SK-N-SH (cell line): ENCODE measurements around the gene DDIT4. TPM values are rescaled to one million over a fixed set of nuclear protein-coding genes. Genes with fewer than 3 reads are reported as not detected.

Experiments
- CTCF ChIA-PET: fragments of 300-600, 350-600 bp; formaldehyde crosslinking; extraction: SDS; loops from one replicate; lab custom pipeline; 2021; lab: Yijun Ruan, JAX
- POLR2A ChIA-PET: fragments of 350-600 bp; sonication (Branson Sonifier 250); formaldehyde crosslinking; extraction: SDS; loops from one replicate; lab custom pipeline; 2020; ENCODE audit warnings: antibody characterized with exemption, inconsistent platforms; lab: Yijun Ruan, JAX
- DNase-seq: peaks from one replicate; pipeline ENCODE4 v3.0.0; 2012
- H2AFZ ChIP-seq: fragments of 200-600 bp; sonication (generic); 2 replicates; pipeline ENCODE4 v1.8.1; 2016; ENCODE audit warnings: antibody characterized with exemption, mild to moderate bottlenecking, low read depth
- H3F3A ChIP-seq: fragments of 200-600 bp; sonication (generic); replicated peaks from 2 replicates; pipeline ENCODE3; 2016; ENCODE audit warnings: antibody characterized with exemption, mild to moderate bottlenecking; ENCODE audit not compliant: insufficient read depth
- H3K27ac ChIP-seq, 2 experiments: fragments of 200-500 bp in 1 of 2; fragments of 200-600 bp in 1 of 2; sonication (Bioruptor generic) in 1 of 2; sonication (generic), shearing (Covaris generic) in 1 of 2; 2 replicates each; pipeline versions ENCODE4 v1.5.1 to v1.6.1; 2014 to 2016; ENCODE audit warnings: low read depth in 2 of 2, inconsistent platforms in 1 of 2, low read length in 1 of 2, mild to moderate bottlenecking in 1 of 2, mixed read lengths in 1 of 2
- H3K27me3 ChIP-seq: fragments of 200-600 bp; sonication (generic), shearing (Covaris generic); 2 replicates; pipeline ENCODE4 v1.6.1; 2016; ENCODE audit warnings: mixed run types; ENCODE audit not compliant: insufficient read depth
- H3K36me3 ChIP-seq, 2 experiments: fragments of 200-500 bp in 1 of 2; fragments of 200-600 bp in 1 of 2; sonication (Bioruptor generic) in 1 of 2; sonication (generic) in 1 of 2; replicated peaks in 1 of 2; 2 replicates each; pipeline versions ENCODE3 to v1.5.1; 2014 to 2016; ENCODE audit warnings: low read length in 1 of 2, mild to moderate bottlenecking in 1 of 2; ENCODE audit not compliant: insufficient read depth in 2 of 2, control insufficient read depth in 1 of 2
- H3K4me1 ChIP-seq, 2 experiments: fragments of 200-500 bp in 1 of 2; fragments of 200-600 bp in 1 of 2; sonication (Bioruptor generic) in 1 of 2; sonication (generic), shearing (Covaris generic) in 1 of 2; 2 replicates each; pipeline versions ENCODE4 v1.5.1 to v1.6.1; 2014 to 2016; ENCODE audit warnings: low read depth in 1 of 2, low read length in 1 of 2, mixed run types in 1 of 2; ENCODE audit not compliant: insufficient read depth in 2 of 2, control insufficient read depth in 1 of 2
- H3K4me2 ChIP-seq: fragments of 200-600 bp; sonication (generic), shearing (Covaris generic); 2 replicates; pipeline ENCODE4 v1.6.1; 2017; ENCODE audit warnings: mixed run types
- H3K4me3 ChIP-seq, 2 experiments: fragments of 200-500 bp in 1 of 2; fragments of 200-600 bp in 1 of 2; sonication (Bioruptor generic) in 1 of 2; sonication (generic), shearing (Covaris generic) in 1 of 2; 2 replicates each; pipeline versions ENCODE4 v1.5.1 to v1.8.1; 2014 to 2016; ENCODE audit warnings: low read depth in 2 of 2, inconsistent platforms in 1 of 2, low read length in 1 of 2, mild to moderate bottlenecking in 1 of 2, mixed read lengths in 1 of 2, moderate library complexity in 1 of 2
- H3K79me2 ChIP-seq: fragments of 200-600 bp; sonication (generic); 2 replicates; pipeline ENCODE4 v1.8.1; 2017; ENCODE audit warnings: mild to moderate bottlenecking; ENCODE audit not compliant: insufficient read depth
- H3K9ac ChIP-seq: fragments of 200-600 bp; sonication (generic); 2 replicates; pipeline ENCODE4 v1.6.1; 2017; ENCODE audit warnings: mixed run types
- H3K9me2 ChIP-seq: fragments of 200-600 bp; sonication (generic); 2 replicates; pipeline ENCODE4 v1.6.1; 2017; ENCODE audit warnings: mixed run types
- H3K9me3 ChIP-seq: fragments of 200-600 bp; sonication (generic); 2 replicates; pipeline ENCODE4 v1.6.1; 2017; ENCODE audit warnings: mixed run types, mild to moderate bottlenecking, moderate library complexity
- H4K20me1 ChIP-seq: fragments of 200-600 bp; sonication (generic); 2 replicates; pipeline ENCODE4 v1.6.1; 2017; ENCODE audit warnings: mild to moderate bottlenecking, mixed run types; ENCODE audit not compliant: insufficient read depth
- EP300 ChIP-seq, 2 experiments: IDR thresholded peaks; 2 replicates each; pipeline versions ENCODE4 v1.4.0 to v1.6.1; 2012; ENCODE audit warnings: borderline replicate concordance in 1 of 2, low read depth in 1 of 2, low read length in 1 of 2
- FOSL2 ChIP-seq: IDR thresholded peaks from 2 replicates; pipeline ENCODE4 v1.4.0; 2012; ENCODE audit warnings: low read depth, mild to moderate bottlenecking, moderate library complexity, borderline replicate concordance
- FOXJ3 ChIP-seq: sonication (generic); formaldehyde crosslinking; IDR thresholded peaks from 2 replicates; pipeline ENCODE4 v1.5.1; 2020; ENCODE audit warnings: mild to moderate bottlenecking, missing genetic modification reagents
- FOXM1 ChIP-seq: IDR thresholded peaks from 2 replicates; pipeline ENCODE4 v1.4.0; 2012; ENCODE audit warnings: low read depth, mild to moderate bottlenecking
- GABPA ChIP-seq: IDR thresholded peaks from 2 replicates; pipeline ENCODE4 v1.4.0; 2012; ENCODE audit warnings: low read depth, mild to moderate bottlenecking
- NFIC ChIP-seq: IDR thresholded peaks from 2 replicates; pipeline ENCODE4 v1.4.0; 2012; ENCODE audit warnings: borderline replicate concordance
- NRF1 ChIP-seq: IDR thresholded peaks from 2 replicates; pipeline ENCODE4 v1.6.1; 2012; ENCODE audit warnings: low read depth, mild to moderate bottlenecking, low read length
- PBX3 ChIP-seq: IDR thresholded peaks from 2 replicates; pipeline ENCODE4; 2012
- RFX5 ChIP-seq: IDR thresholded peaks from 2 replicates; pipeline ENCODE4 v1.6.1; 2012; ENCODE audit warnings: mild to moderate bottlenecking, improper control_type of control experiment, low read length
- SMC3 ChIP-seq: IDR thresholded peaks from 2 replicates; pipeline ENCODE4 v1.6.1; 2012; ENCODE audit warnings: low read depth, low read length, improper control_type of control experiment
- TEAD4 ChIP-seq: IDR thresholded peaks from 2 replicates; pipeline ENCODE4 v1.4.0; 2012; ENCODE audit warnings: mild to moderate bottlenecking, borderline replicate concordance; ENCODE audit not compliant: insufficient read depth
- YY1 ChIP-seq: IDR thresholded peaks from 2 replicates; pipeline ENCODE4 v1.4.0; 2012; ENCODE audit warnings: low read depth, mild to moderate bottlenecking
- WGBS: methylation state at CpG from one replicate; pipeline ENCODE4 v1.1.6; 2017; ENCODE audit warnings: low lambda C conversion rate; 5-methylcytosine and 5-hydroxymethylcytosine counted together
- polyA plus RNA-seq, 3 experiments: library from polyadenylated mRNA; depleted of rRNA; stranded (reverse); fragments of >200 nt; gene quantifications; 2 replicates each; pipeline ENCODE4 v1.2.3, GENCODE V29; 2012
- TF ChIP-seq, protein P1 (sequence below): IDR thresholded peaks from 2 replicates; pipeline ENCODE4 v1.4.0; 2012; ENCODE audit warnings: low read depth, borderline replicate concordance
- TF ChIP-seq, protein P2 (sequence below): fragments of 150-350 bp; IDR thresholded peaks from 2 replicates; pipeline ENCODE4 v1.6.1; 2016; ENCODE audit warnings: mild to moderate bottlenecking, low read depth, low read length

DDIT4 gene
- polyA plus RNA-seq, 1 of the 3 experiments (the other 2 are of a cell fraction): 24.9 TPM

DNA sequence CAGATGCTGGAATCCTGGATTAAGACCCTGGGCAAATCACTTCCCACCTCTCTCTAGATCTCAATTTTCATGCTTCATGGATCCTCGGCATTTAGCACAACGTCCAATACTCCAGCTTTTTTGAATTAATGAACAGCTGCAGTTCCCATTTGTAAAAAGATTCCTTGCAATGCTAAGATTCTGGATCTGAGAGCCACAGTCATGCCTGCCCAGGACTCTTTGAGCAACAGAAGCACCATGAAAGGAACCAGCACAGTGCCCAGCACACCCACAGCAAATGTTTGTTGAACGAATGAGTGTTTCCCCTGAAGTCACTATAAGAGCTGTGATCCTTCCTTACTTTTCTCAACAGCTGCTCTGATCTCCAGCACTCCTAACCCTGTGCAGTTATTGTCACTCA is 20.8 kb upstream of the DDIT4 start:
- no peak overlapping the region for H3K4me3 ChIP-seq
- POLR2A ChIA-PET: interaction anchor here (0.6 to 8.8 kb wide), 2 partner anchors 21 to 25 kb away, joined by 3 to 174 read pairs; partner anchors contain the start of gene DDIT4
- CTCF ChIA-PET: interaction anchor here (1.0 to 2.1 kb wide), 5 partner anchors 9 to 82 kb away, joined by 3 to 5 read pairs (median 3); no protein-coding TSS in a partner anchor

DNA sequence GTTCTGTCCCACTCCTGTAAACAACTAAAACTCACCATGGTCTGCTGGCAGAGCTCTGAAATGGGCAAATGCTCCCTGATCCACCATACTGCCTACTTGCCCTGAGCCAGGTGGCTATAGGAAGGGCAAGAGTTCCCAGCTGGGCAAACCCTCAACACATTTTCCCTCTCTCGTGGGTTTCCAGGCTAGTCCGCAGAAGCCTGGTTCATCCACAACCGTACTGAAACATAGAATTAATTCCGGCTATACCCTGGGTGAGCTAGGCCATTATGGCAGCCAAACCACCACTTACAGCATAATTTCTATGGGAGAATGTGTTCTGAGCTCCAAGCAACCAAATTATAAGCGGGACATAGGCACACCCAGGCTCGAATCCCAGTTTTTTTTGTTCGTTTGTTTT is 20.1 kb upstream of the DDIT4 start:
- H2AFZ ChIP-seq: no peak overlapping the region
- H3K4me2 ChIP-seq: no peak overlapping the region
- POLR2A ChIA-PET: interaction anchor here (8.8 kb wide), 1 partner anchor 20 kb away, joined by 174 read pairs; the partner anchor contains the start of gene DDIT4

More for the DNA sequence above, 20.8 kb upstream of the DDIT4 start:
- WGBS: 89% methylated on average over 3 of the region's 3 CpGs
- Histone ChIP-seq H4K20me1 (no peaks in the 10 kb centered on the region), H3K27me3 (no peaks in the 10 kb centered on the region), H3K9me3 (no peaks in the 10 kb centered on the region), H3K4me1 (peaks cover 3 to 21% of the 10 kb centered on the region in 2 experiments; a peak in 2 of 4 replicates), H3K79me2 (no peaks in the 10 kb centered on the region), H3K9me2 (no peaks in the 10 kb centered on the region), H3K27ac (no peak overlapping the region)
- no peak for DNase-seq
- TF ChIP-seq EP300 (IDR thresholded peaks at IDR 0.05; ENCODE audit: borderline replicate concordance in 1 of 2, low read depth in 1 of 2, low read length in 1 of 2) (no peak), FOXM1 (no peak), RFX5 (no peak), YY1 (no peak), SMC3 (no peak), TEAD4 (no peak), PBX3 (no peak)
- TF ChIP-seq, protein P1, sequence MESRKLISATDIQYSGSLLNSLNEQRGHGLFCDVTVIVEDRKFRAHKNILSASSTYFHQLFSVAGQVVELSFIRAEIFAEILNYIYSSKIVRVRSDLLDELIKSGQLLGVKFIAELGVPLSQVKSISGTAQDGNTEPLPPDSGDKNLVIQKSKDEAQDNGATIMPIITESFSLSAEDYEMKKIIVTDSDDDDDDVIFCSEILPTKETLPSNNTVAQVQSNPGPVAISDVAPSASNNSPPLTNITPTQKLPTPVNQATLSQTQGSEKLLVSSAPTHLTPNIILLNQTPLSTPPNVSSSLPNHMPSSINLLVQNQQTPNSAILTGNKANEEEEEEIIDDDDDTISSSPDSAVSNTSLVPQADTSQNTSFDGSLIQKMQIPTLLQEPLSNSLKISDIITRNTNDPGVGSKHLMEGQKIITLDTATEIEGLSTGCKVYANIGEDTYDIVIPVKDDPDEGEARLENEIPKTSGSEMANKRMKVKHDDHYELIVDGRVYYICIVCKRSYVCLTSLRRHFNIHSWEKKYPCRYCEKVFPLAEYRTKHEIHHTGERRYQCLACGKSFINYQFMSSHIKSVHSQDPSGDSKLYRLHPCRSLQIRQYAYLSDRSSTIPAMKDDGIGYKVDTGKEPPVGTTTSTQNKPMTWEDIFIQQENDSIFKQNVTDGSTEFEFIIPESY: no peak
- TF ChIP-seq, all 33 proteins: peak for 0
- H3K9ac ChIP-seq: no peak overlapping the region
- peaks cover 6% of the 10 kb centered on the region for H3F3A ChIP-seq
- H2AFZ ChIP-seq: no peak overlapping the region
- no peaks in the 10 kb centered on the region for H3K36me3 ChIP-seq
- no peak overlapping the region for H3K4me2 ChIP-seq

More for the DNA sequence above, 20.1 kb upstream of the DDIT4 start:
- Histone ChIP-seq H3K9me3 (no peaks in the 10 kb centered on the region), H4K20me1 (no peaks in the 10 kb centered on the region), H3K4me1 (peaks cover 3 to 16% of the 10 kb centered on the region in 2 experiments; a peak in 2 of 4 replicates), H3F3A (peaks cover 3% of the 10 kb centered on the region), H3K27me3 (no peaks in the 10 kb centered on the region), H3K9ac (no peak overlapping the region), H3K27ac (no peak overlapping the region), H3K9me2 (no peaks in the 10 kb centered on the region), H3K4me3 (no peak overlapping the region), H3K79me2 (no peaks in the 10 kb centered on the region), H3K36me3 (no peaks in the 10 kb centered on the region)
- TF ChIP-seq SMC3 (no peak), NFIC (no peak), YY1 (no peak), FOSL2 (no peak), FOXJ3 (CRISPR knock-in tag) (no peak), PBX3 (no peak), FOXM1 (no peak), GABPA (no peak), TEAD4 (no peak), NRF1 (no peak)
- TF ChIP-seq, protein P1: no peak
- TF ChIP-seq, protein P2, sequence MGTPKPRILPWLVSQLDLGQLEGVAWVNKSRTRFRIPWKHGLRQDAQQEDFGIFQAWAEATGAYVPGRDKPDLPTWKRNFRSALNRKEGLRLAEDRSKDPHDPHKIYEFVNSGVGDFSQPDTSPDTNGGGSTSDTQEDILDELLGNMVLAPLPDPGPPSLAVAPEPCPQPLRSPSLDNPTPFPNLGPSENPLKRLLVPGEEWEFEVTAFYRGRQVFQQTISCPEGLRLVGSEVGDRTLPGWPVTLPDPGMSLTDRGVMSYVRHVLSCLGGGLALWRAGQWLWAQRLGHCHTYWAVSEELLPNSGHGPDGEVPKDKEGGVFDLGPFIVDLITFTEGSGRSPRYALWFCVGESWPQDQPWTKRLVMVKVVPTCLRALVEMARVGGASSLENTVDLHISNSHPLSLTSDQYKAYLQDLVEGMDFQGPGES: no peak
- no peak for DNase-seq
- 98% methylated on average over 7 of the region's 7 CpGs for WGBS
- CTCF ChIA-PET: interaction anchor here (1.1 to 2.1 kb wide), 6 partner anchors 10 to 75 kb away, joined by 3 to 5 read pairs (median 4); partner anchors contain the start of genes ANAPC16 and ASCC1
